ENCODE data around the gene TRPM6. TPM values are rescaled to one million over a fixed set of nuclear protein-coding genes. Genes with fewer than 3 reads are reported as not detected.
A peak's percentile ranks its signal among the peaks of the same experiment; 100 is the strongest.
"Not testable (repeated sequence)": the region's sequence is repeated elsewhere in the genome, so short reads cannot be mapped to it uniquely, and the experiment has no call there.

The TRPM6 gene, protein sequence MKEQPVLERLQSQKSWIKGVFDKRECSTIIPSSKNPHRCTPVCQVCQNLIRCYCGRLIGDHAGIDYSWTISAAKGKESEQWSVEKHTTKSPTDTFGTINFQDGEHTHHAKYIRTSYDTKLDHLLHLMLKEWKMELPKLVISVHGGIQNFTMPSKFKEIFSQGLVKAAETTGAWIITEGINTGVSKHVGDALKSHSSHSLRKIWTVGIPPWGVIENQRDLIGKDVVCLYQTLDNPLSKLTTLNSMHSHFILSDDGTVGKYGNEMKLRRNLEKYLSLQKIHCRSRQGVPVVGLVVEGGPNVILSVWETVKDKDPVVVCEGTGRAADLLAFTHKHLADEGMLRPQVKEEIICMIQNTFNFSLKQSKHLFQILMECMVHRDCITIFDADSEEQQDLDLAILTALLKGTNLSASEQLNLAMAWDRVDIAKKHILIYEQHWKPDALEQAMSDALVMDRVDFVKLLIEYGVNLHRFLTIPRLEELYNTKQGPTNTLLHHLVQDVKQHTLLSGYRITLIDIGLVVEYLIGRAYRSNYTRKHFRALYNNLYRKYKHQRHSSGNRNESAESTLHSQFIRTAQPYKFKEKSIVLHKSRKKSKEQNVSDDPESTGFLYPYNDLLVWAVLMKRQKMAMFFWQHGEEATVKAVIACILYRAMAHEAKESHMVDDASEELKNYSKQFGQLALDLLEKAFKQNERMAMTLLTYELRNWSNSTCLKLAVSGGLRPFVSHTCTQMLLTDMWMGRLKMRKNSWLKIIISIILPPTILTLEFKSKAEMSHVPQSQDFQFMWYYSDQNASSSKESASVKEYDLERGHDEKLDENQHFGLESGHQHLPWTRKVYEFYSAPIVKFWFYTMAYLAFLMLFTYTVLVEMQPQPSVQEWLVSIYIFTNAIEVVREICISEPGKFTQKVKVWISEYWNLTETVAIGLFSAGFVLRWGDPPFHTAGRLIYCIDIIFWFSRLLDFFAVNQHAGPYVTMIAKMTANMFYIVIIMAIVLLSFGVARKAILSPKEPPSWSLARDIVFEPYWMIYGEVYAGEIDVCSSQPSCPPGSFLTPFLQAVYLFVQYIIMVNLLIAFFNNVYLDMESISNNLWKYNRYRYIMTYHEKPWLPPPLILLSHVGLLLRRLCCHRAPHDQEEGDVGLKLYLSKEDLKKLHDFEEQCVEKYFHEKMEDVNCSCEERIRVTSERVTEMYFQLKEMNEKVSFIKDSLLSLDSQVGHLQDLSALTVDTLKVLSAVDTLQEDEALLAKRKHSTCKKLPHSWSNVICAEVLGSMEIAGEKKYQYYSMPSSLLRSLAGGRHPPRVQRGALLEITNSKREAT (N-terminal part only)
- 0.15 and 0.24 TPM in 2 replicates for total RNA-seq (2014; rRNA removed; shearing (Covaris generic))

DNA sequence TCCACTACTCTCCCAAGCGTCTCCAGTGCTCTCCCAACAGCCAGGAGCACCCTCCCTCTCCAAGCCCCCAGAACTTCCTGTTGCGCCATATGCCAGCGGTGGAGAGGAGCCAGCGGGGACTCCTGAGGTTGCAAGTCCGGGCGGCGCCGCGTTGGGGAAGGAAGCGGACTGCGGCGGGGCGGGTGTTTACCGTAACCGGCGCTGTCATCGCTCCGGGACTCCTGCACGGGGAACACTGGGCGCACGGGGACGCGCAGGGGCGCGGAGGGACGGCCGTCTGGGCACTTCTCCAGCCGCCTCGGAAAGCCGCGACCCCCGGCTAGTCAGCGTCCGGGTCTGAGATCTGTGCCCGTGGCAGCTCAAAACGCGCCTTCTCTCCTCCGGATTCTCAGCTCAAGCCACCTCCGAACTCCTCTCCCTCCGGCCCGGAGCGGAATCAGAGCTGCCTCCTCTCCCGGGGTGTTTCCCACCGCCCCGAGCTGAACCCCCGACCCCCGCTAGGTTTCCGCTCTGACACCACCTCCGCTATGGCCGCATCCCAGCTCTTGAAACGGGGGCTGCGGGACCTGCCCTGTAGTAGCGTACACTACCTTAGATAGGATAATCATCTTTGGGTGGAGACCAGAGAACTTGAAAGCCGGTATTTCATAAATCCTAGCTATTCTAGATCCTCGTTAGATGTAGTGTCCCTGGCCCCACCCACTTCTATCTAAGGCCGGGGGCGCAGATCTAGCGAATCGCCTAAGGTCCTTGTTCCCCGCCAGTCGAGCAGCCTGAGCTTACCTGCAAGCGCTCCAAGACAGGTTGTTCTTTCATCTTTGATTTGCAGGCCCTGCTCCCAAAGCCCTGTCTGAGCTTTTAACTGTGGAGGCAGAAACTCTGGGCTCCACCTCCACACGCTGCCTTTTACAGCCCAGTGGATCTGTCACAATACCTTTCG, at the start of gene TRPM6:
Gene TRPM6 (minus strand): TSS at position 881 of the 940 bp plus-strand sequence. CDS start 65 bp downstream, at position 816.
- Histone ChIP-seq H3K27me3 (ENCODE audit: control insufficient read depth, insufficient read depth, low read length) (peaks cover 10% of the 10 kb centered on the region; the same call in 1 of the 2 replicates), H3K4me3 (ENCODE audit: insufficient read depth, low read depth, low read length) (peak within 1 kb of the TSS; percentile 81), H3K36me3 (replicated peaks; ENCODE audit: control insufficient read depth, insufficient read depth, low read length) (no peaks in the 10 kb centered on the region)
- DNase-seq = peak; percentile 70

DNA sequence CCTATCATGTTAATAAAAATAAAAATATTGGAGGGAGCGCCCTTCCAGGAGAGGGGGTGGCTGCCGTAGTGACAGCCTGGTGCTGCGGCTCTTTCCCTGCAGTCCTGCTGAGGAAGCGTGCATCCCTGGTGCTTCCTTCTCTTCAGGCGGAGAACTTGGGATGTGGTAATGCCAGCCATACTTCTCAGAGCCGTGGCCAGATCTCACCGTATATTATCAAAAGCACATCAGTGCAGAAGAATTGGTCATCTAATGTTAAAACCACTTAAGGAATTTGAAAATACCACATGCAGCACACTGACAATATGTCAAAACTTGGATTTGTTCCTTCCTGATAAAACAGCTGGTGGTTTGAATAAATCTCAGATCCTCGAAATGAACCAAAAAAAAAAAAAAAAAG, 47.3 kb upstream of the TRPM6 start:
- no peak for DNase-seq
- no peaks in the 10 kb centered on the region for H3K27me3 ChIP-seq (ENCODE audit: control insufficient read depth, insufficient read depth, low read length)
- no peaks in the 10 kb centered on the region for H3K36me3 ChIP-seq (replicated peaks; ENCODE audit: control insufficient read depth, insufficient read depth, low read length)
- no peak overlapping the region for H3K4me3 ChIP-seq (ENCODE audit: insufficient read depth, low read depth, low read length)

DNA sequence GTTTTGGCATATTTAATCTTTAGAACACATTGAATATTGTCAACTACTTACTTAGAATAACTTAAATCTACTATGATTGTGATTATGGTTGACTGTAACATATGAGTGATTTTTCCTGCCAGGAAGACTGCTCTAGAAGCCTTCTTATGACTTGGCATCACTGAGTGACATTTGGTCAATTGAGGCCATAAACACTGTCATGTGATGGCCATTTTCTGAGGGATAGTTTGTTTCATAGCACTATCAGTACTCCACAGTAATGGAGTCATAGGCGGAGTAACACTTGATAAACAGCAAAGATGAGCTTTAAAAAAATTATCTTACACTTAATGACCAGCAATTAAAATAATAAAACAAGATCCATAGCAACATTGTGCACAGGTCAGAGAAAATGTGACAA, 34.0 kb upstream of the TRPM6 start:
- no peak overlapping the region for H3K4me3 ChIP-seq (ENCODE audit: insufficient read depth, low read depth, low read length)
- DNase-seq = no peak
- H3K27me3 ChIP-seq (ENCODE audit: control insufficient read depth, insufficient read depth, low read length) = no peaks in the 10 kb centered on the region
- H3K36me3 ChIP-seq (replicated peaks; ENCODE audit: control insufficient read depth, insufficient read depth, low read length) = no peaks in the 10 kb centered on the region

DNA sequence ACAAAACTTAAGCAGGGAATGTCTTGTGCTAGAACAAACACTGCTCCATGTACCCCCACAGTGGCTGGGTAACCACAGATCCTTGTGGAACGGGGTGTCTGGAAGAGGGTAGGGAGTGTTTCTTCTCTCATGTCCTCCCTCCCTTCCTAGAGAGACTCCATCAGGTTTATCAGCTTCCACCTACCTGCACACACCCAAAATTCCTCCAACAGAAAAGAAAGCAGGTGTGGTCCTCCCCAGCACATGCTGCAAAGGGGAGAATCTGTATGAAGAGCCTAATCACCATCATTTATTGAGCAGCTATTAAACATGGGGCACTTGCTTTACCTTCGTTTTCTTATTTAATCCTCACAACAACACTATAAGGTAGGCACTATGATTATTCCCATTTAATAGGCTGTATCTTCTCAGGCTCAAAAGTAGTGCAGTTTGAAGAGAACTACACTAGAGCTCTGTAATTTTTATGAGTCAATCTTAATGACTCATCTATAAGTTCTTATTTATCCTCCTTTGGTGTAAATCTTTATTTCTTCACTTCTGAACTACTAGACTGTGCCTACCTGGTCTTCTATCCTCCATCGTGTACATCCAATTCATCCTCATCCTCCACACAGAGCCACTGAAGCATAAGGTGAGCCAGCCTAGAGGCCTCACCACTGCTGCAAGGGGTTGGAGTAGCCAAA, 33.4 kb upstream of the TRPM6 start:
- Histone ChIP-seq H3K4me3 (ENCODE audit: insufficient read depth, low read depth, low read length) (no peak overlapping the region), H3K27me3 (ENCODE audit: control insufficient read depth, insufficient read depth, low read length) (no peaks in the 10 kb centered on the region), H3K36me3 (replicated peaks; ENCODE audit: control insufficient read depth, insufficient read depth, low read length) (no peaks in the 10 kb centered on the region)
- no peak for DNase-seq

DNA sequence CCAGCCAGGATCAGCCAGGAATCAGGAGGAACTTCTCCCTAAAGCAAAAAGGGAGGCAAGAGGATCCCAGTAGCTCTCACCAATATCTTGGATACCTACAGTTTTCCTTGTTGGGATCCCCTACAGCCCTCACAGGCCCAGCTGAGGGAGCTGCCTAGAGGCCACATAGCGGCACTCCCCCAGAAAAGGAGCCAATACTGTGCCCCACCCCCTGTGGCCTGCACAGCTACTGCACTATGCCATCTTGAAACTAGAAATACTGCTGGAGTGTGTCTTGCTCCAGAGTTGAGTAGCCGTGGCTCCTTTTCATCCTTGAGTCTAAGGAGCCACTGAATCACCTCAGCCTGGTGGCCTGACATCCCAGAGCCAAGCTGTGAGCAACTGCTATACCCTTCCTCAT, 22.3 kb upstream of the TRPM6 start:
- Histone ChIP-seq H3K4me3 (ENCODE audit: insufficient read depth, low read depth, low read length) (no peak overlapping the region), H3K36me3 (replicated peaks; ENCODE audit: control insufficient read depth, insufficient read depth, low read length) (no peaks in the 10 kb centered on the region), H3K27me3 (ENCODE audit: control insufficient read depth, insufficient read depth, low read length) (no peaks in the 10 kb centered on the region)
- DNase-seq = no peak

DNA sequence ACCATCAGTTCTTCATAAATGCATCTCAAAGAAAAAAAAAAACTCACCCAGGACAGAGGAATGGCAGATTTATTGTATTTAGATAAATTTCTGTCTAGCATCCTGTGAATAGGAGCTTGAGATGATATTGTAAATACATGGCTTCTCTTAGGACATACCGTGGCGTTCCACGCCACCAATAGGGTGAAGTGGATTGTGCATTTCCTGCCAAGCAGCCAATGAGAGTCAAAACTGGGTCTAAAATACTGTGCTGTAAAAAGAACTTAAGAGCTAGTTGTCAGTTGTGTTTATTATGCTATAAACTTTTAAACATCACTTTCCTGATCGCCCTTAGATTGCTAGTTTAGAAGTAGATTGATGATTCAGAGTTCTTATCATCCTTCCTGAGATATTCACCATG, 20.9 kb upstream of the TRPM6 start:
- no peak for DNase-seq
- Histone ChIP-seq H3K4me3 (ENCODE audit: insufficient read depth, low read depth, low read length) (no peak overlapping the region), H3K36me3 (replicated peaks; ENCODE audit: control insufficient read depth, insufficient read depth, low read length) (no peaks in the 10 kb centered on the region), H3K27me3 (ENCODE audit: control insufficient read depth, insufficient read depth, low read length) (no peaks in the 10 kb centered on the region)

DNA sequence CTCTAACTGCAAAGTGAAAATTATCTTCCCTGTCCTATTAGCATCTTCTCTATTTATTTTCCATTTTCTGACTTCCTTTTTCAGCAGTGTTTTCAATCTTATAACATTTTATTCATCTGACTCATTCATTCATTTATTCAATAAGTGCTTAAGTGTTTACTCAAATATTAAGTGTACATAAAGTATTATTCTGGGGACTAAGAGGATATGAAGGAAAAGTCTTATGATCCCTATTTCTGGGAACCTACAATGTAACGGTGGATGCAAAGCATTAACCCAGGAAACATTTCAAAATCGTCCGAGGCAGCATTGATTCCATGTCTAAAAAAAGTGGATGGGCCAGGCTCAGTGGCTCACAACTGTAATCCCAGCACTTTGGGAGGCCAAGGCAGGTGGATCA, 19.4 kb upstream of the TRPM6 start:
- Histone ChIP-seq H3K4me3 (ENCODE audit: insufficient read depth, low read depth, low read length) (no peak overlapping the region), H3K27me3 (ENCODE audit: control insufficient read depth, insufficient read depth, low read length) (no peaks in the 10 kb centered on the region), H3K36me3 (replicated peaks; ENCODE audit: control insufficient read depth, insufficient read depth, low read length) (no peaks in the 10 kb centered on the region)
- no peak for DNase-seq

DNA sequence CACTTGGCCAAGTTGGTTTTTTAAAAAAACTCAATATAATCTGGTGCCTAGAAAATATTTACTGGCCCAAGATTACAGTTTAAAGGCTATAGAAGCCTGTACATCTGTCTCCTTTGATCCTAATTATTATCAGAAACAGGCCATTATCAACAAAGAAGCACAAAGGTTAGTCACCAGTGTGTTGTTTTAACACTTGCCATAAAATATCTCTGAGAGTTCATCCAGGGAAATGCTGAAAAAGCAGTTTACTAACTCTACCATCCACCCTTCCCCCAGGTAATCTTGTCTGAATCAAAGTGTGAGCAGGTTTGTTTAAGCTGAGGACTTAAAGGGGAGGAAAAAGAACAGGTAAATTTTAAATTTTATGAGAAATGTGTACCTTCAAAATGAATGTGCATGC, 13.3 kb upstream of the TRPM6 start:
- no peak overlapping the region for H3K4me3 ChIP-seq (ENCODE audit: insufficient read depth, low read depth, low read length)
- no peaks in the 10 kb centered on the region for H3K27me3 ChIP-seq (ENCODE audit: control insufficient read depth, insufficient read depth, low read length)
- no peak for DNase-seq
- H3K36me3 ChIP-seq (replicated peaks; ENCODE audit: control insufficient read depth, insufficient read depth, low read length) = no peaks in the 10 kb centered on the region

DNA sequence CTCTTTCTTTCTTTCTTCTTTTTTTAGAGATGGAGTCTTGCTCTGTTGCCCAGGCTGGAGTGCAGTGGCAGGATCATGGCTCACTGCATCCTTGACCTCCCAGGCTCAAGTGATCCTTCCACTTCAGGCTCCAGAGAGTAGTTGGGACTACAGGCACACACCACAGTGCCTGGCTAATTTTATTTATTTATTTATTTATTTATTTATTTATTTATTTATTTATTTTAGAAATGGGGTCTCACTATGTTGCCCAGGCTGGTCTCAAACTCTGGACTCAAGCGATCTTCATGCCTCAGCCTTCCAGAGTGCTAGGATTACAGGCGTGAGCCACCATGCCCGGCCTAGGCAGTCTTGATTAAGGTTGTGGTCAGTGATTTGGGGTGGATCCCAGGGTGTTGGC, 728 bp upstream of the TRPM6 start:
- not testable (repeated sequence) for DNase-seq; H3K27me3 ChIP-seq (ENCODE audit: control insufficient read depth, insufficient read depth, low read length); H3K36me3 ChIP-seq (replicated peaks; ENCODE audit: control insufficient read depth, insufficient read depth, low read length); H3K4me3 ChIP-seq (ENCODE audit: insufficient read depth, low read depth, low read length)

DNA sequence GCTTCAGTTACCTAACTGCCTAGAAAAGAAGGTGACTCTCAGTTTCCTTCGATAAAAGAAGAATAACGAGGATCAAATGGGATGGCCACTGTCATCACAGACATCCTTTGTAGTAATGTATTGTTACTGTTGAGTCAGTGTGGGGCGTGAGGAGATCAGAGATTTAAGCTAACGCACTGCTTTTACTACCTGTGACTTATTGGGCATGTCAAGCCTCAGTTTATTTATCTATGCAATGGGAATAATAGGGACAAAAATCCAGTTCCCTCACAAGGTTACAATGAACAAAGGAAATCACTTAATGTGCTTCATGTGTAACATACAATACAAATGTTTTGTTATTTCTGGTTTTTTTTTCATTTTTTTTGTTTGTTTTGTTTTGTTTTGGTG, 255 bp upstream of the TRPM6 start:
- Histone ChIP-seq H3K4me3 (ENCODE audit: insufficient read depth, low read depth, low read length) (peak overlapping the region; percentile 81), H3K36me3 (replicated peaks; ENCODE audit: control insufficient read depth, insufficient read depth, low read length) (no peaks in the 10 kb centered on the region), H3K27me3 (ENCODE audit: control insufficient read depth, insufficient read depth, low read length) (peaks cover 10% of the 10 kb centered on the region; the same call in 1 of the 2 replicates)
- no peak for DNase-seq

DNA sequence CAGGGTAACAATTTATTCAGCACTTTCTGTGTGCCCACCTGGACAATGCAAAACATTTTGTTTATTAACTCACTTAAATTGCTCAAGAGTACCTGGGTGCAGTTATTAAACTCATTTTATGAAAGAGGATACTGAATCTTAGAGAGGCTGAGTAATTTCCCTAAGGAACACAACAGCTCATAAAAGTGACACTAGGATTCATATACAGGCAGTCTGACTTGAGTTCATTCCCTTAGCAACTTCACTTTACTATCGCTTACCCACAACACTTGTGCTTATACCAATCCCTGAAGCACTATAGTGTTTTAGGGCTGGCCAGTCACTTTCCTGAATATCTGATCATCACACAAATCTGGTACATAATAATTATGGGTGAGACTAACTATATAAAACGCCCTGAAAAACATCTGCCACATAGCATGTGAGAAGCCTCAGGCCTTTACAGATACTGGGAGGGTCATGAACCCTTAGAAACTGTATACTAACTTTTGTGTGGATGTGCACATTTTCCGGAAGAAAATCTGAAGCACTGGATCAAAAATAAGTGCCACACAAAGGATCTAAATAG, 11.3 kb downstream of the TRPM6 start:
- Histone ChIP-seq H3K4me3 (ENCODE audit: insufficient read depth, low read depth, low read length) (no peak overlapping the region), H3K36me3 (replicated peaks; ENCODE audit: control insufficient read depth, insufficient read depth, low read length) (no peaks in the 10 kb centered on the region), H3K27me3 (ENCODE audit: control insufficient read depth, insufficient read depth, low read length) (no peaks in the 10 kb centered on the region)
- DNase-seq = no peak

DNA sequence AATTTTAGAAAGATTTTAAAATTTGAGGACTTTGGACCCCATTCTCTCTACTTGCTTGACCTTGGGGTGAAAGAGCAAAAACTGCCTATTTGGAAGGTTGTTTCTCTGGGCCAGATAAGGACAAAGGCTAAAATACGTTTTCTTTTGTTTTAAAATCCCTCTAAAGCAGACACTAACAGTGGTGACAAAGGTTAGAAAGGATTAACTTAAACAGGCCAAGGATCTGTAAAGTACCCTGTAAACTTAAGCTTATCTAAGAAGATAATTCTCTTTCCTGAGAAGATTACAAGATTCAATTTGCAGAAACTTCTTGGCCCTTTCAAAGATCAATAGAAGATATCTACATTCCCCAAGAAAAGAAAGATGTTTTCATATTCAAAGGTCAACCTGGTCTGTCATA, 12.1 kb downstream of the TRPM6 start:
- H3K4me3 ChIP-seq (ENCODE audit: insufficient read depth, low read depth, low read length) = no peak overlapping the region
- no peaks in the 10 kb centered on the region for H3K27me3 ChIP-seq (ENCODE audit: control insufficient read depth, insufficient read depth, low read length)
- DNase-seq = no peak
- no peaks in the 10 kb centered on the region for H3K36me3 ChIP-seq (replicated peaks; ENCODE audit: control insufficient read depth, insufficient read depth, low read length)

DNA sequence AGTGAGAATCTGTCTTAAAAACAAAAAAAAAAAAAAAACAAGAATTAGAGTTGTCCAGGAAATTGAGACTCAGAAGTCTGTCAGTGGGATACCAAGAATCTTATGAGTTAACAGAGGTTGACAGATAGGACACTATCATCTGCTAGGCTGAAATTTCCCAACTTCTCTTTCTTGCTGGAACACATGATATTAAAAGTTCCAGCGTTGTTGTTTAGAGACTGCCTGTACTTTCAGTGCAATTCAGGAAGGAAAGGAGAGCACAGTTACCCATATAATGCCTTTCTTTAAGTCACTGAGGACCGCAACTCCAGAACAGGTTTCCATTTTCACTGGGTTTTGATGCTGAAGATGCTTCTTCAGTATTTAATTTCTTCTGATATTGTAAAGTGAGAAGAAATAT, 13.5 kb downstream of the TRPM6 start:
- H3K27me3 ChIP-seq (ENCODE audit: control insufficient read depth, insufficient read depth, low read length) = no peaks in the 10 kb centered on the region
- no peaks in the 10 kb centered on the region for H3K36me3 ChIP-seq (replicated peaks; ENCODE audit: control insufficient read depth, insufficient read depth, low read length)
- H3K4me3 ChIP-seq (ENCODE audit: insufficient read depth, low read depth, low read length) = no peak overlapping the region
- no peak for DNase-seq
